Smooth muscle cell of the coronary artery (primary cell): ENCODE data around the gene PLA2G1B. TPM values are rescaled to one million over a fixed set of nuclear protein-coding genes. Genes with fewer than 3 reads are reported as not detected.

Experiments used
- total RNA-seq: library from RNA; depleted of rRNA; stranded (reverse); fragments of >200 nt; gene quantifications from 2 replicates; pipeline ENCODE4 v1.2.3, GENCODE V29; 2014; ENCODE audit warnings: low replicate concordance

PLA2G1B gene
- total RNA-seq = not detected in 2 replicates

DNA sequence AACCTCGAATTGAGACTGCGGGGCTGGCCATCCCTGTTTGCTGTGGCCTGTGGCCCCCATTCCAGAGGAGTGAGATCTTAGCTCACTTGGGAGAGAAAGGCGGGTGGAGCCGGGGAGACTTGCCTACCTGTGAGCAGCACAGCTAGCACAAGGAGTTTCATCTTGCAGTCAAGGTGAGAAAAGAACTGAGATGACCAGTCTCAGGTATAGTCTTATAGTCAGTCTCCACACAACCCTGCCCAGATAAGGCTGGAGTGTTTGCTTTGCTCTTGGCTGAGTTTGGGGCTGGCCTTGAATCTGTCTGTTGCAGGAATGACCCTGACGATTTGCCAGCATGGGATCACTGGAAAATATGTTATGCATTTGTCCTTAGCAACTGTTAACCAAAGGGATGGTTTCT is at the start of gene PLA2G1B:
Gene PLA2G1B, minus strand, starts transcription at position 187 of the 400 bp plus-strand sequence. Its CDS starts 26 bp downstream, at position 161.

DNA sequence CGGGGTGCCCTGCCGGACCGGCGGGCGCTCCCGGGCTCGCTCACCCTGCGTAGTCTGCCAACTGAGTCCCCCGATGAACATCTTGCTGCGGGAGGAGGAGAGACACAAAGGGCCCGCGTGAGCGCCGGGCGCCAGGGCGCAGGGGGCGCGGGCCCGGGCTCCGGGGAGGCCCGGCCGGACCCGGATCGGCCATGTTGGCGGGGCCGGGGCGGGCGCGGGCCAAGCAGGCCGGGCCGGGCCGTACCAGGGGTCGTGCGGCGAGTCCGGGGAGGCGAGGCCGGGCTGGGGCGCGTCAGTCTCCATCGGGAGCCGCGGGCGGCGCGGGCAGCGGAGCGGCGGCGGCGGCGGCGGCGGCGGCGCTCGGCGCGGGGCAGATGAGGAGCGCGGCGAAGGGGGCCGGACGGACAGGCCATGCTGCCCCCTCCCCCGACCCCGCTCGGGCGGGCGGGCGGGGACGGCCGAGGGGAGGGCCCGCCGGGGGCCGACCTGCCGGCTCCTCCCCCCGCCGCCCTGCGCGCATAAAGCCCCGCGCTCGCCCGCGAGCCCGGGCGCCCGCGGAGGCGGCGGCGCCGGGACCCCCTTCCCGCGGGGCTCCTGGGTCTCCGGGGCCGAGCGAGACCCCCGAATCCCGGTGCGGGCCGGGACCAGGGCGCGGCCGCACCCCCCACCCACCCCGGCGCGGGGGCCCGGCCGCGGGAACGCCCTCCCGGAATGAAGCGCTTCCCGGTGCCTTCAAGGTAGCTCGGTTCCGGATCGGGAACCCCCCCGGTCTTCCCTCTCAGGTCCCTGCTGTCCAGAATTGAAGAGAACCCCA is 41.4 kb upstream of the PLA2G1B start, which contains the start of gene MSI1:
Gene MSI1, minus strand, starts transcription at position 376 of the 814 bp plus-strand sequence. Its CDS starts 73 bp downstream, at position 303.

DNA sequence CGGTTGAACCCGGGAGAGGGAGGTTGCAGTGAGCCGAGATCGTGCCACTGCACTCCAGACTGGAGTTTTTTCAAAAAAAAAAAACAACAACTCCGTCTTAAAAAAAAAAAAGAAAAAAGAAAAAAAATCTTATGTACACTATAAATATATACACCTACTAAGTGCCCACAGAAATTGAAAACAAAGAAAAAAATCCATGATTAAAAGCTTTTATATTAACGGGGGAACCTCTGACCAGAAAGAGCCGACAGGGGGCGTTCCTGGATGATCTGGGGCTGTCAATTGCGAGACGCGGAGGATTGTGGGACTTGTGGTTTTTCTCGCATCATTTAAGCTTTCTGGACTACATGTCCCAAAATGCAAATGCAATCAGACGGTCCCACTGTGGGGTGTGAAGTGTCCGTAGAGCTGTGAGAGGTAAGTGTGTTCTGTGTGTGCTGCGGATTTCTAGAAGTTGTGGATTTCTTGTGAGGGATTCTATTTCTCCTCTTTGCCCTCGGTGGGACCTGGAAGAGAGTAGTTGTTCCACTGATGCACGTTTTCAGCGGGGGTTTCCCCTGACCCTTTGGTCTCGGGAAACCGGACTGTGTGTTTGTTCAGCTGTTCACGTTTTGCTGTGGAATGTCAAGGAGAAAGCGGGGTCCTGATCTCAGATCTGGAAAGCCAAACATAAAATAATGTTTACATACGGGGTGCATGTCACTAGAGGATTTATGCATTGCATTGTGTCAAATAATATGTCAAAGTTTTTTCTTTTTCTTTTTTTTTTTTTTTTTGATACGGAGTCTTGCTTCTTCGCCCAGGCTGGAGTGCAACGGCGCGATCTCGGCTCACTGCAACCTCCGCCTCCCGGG is 25.4 kb downstream of the PLA2G1B start, which contains the start of gene SIRT4:
Gene SIRT4, plus strand, starts transcription at position 360 of the 854 bp plus-strand sequence. CDS start 1,241 bp downstream, outside the sequence.

GRCh38 chr12:120292661-120293531 is 34.7 kb downstream of the PLA2G1B start, which contains the start of gene RNU4-1:
Gene RNU4-1, minus strand, starts transcription at chr12:120293237.

Other genes with a start within 250 kb of the PLA2G1B start
- 27.7 and 69.4 TPM in 2 replicates for gene RAB35, start 211.0 kb downstream of the PLA2G1B start, total RNA-seq
- 66.8 and 102 TPM in 2 replicates for gene GCN1, start 133.1 kb downstream of the PLA2G1B start, total RNA-seq
- gene RPLP0, start 126.7 kb downstream of the PLA2G1B start, total RNA-seq = 3,616 and 4,331 TPM in 2 replicates
- gene PXN, start 62.0 kb downstream of the PLA2G1B start, total RNA-seq = 4.4 and 22.3 TPM in 2 replicates
- gene RNU4-2, start 35.9 kb downstream of the PLA2G1B start, total RNA-seq = under 0.01 and 251 TPM in 2 replicates
- under 0.01 and 55.9 TPM in 2 replicates for gene RNU4-1, start 34.5 kb downstream of the PLA2G1B start, total RNA-seq
- 1.5 and 2.9 TPM in 2 replicates for gene SIRT4, start 25.5 kb downstream of the PLA2G1B start, total RNA-seq
- gene MSI1, start 41.4 kb upstream of the PLA2G1B start, total RNA-seq = not detected in 2 replicates
- 546 and 838 TPM in 2 replicates for gene COX6A1, start 110.3 kb upstream of the PLA2G1B start, total RNA-seq
- 14.6 and 24.8 TPM in 2 replicates for gene TRIAP1, start 118.6 kb upstream of the PLA2G1B start, total RNA-seq
- 10.5 and 15.0 TPM in 2 replicates for gene GATC, start 118.7 kb upstream of the PLA2G1B start, total RNA-seq
- 216 and 271 TPM in 2 replicates for gene SRSF9, start 142.0 kb upstream of the PLA2G1B start, total RNA-seq
- 304 and 347 TPM in 2 replicates for gene DYNLL1, start 168.3 kb upstream of the PLA2G1B start, total RNA-seq
- 28.4 and 39.1 TPM in 2 replicates for gene COQ5, start 201.4 kb upstream of the PLA2G1B start, total RNA-seq
- 89.5 and 217 TPM in 2 replicates for gene RNF10, start 206.6 kb upstream of the PLA2G1B start, total RNA-seq